ENCODE measurements around the gene RAB3IL1. TPM values are rescaled to one million over a fixed set of nuclear protein-coding genes. Genes with fewer than 3 reads are reported as not detected.
A peak's percentile ranks its signal among the peaks of the same experiment; 100 is the strongest.
"Not testable (repeated sequence)": the region's sequence is repeated elsewhere in the genome, so short reads cannot be mapped to it uniquely, and the experiment has no call there.

Gene RAB3IL1
- total and polyA plus RNA-seq, 11 donors, result 4.7 to 22.0 (median 7.5) TPM

- intact Hi-C loops (cut with DNase I), result loop anchor here in 1 of 10 donors (5.0 kb wide), 1 partner anchor 73 kb away; no protein-coding TSS in a partner anchor
- peaks cover 17 to 89% (median 62%) of the 10 kb centered on the region in 12 donors for H3K4me1 ChIP-seq
- WGBS, 4 donors, result 76 to 84% (median 83%) methylated on average over 4 to 7 of the region's 7 CpGs
- peak overlapping the region in 1 of 12 donors; percentile 22 for H3K27ac ChIP-seq
- ATAC-seq, result no peak
- DNase-seq, result no peak
- no peak overlapping the region for H3K4me3 ChIP-seq
- H3K36me3 ChIP-seq, result no peaks in the 10 kb centered on the region
- no peaks in the 10 kb centered on the region for H3K9me3 ChIP-seq
- TF ChIP-seq POLR2A (IDR thresholded peaks at IDR 0.05), result no peak
- H3K27me3 ChIP-seq, result no peaks in the 10 kb centered on the region
Observed at GRCh38 chr11:61885166-61885778, 32.1 kb downstream of the RAB3IL1 start.

- no peak overlapping the region for H3K4me3 ChIP-seq
- intact Hi-C loops (cut with DNase I), result no loop called here
- no peak for TF ChIP-seq POLR2A (IDR thresholded peaks at IDR 0.05)
- no peak for TF ChIP-seq CTCF (IDR thresholded peaks at IDR 0.05)
- H3K36me3 ChIP-seq, result peaks cover 0 to 13% (median 6%) of the 10 kb centered on the region in 9 donors
- WGBS, 4 donors, result 75 to 81% (median 77%) methylated on average over 5 of the region's 5 CpGs
- peak overlapping the region in 3 of 12 donors; percentile 3 to 30 (median 29) for H3K27ac ChIP-seq
- peaks cover 13 to 85% (median 56%) of the 10 kb centered on the region in 12 donors for H3K4me1 ChIP-seq
- no peaks in the 10 kb centered on the region for H3K27me3 ChIP-seq
- DNase-seq (no peak), ATAC-seq (no peak)
- no peaks in the 10 kb centered on the region for H3K9me3 ChIP-seq
Observed at GRCh38 chr11:61883947-61884346, 33.4 kb downstream of the RAB3IL1 start.

GRCh38 chr11:61883327-61883726 is 34.0 kb downstream of the RAB3IL1 start:
- no peak for TF ChIP-seq POLR2A (IDR thresholded peaks at IDR 0.05)
- TF ChIP-seq CTCF (IDR thresholded peaks at IDR 0.05), result no peak
- H3K27ac ChIP-seq, result peak overlapping the region in 3 of 12 donors; percentile 3 to 30 (median 29)
- 77 to 85% (median 83%) methylated on average over 10 of the region's 10 CpGs for WGBS, 4 donors

GRCh38 chr11:61882879-61883278 is 34.5 kb downstream of the RAB3IL1 start:
- DNase-seq, result no peak
- Histone ChIP-seq H3K27ac (peak overlapping the region in 2 of 12 donors; percentile 3 to 41), H3K27me3 (no peaks in the 10 kb centered on the region), H3K36me3 (peaks cover 0 to 24% (median 16%) of the 10 kb centered on the region in 9 donors), H3K9me3 (no peaks in the 10 kb centered on the region), H3K4me1 (peaks cover 10 to 80% (median 46%) of the 10 kb centered on the region in 12 donors), H3K4me3 (no peak overlapping the region)
- intact Hi-C loops (cut with DNase I), result no loop called here
- ATAC-seq, result no peak
- TF ChIP-seq POLR2A (IDR thresholded peaks at IDR 0.05) (no peak), CTCF (IDR thresholded peaks at IDR 0.05) (no peak)
- WGBS, 4 donors, result 80 to 86% (median 82%) methylated on average over 6 of the region's 6 CpGs

More at GRCh38 chr11:61883327-61883726, 34.0 kb downstream of the RAB3IL1 start:
- Histone ChIP-seq H3K27me3 (no peaks in the 10 kb centered on the region), H3K36me3 (peaks cover 0 to 19% (median 12%) of the 10 kb centered on the region in 9 donors), H3K4me1 (peaks cover 10 to 80% (median 50%) of the 10 kb centered on the region in 12 donors), H3K9me3 (no peaks in the 10 kb centered on the region), H3K4me3 (no peak overlapping the region)
- DNase-seq, result no peak
- no peak for ATAC-seq
- intact Hi-C loops (cut with DNase I), result no loop called here

- H3K27me3 ChIP-seq; H3K9me3 ChIP-seq; ATAC-seq; H3K4me3 ChIP-seq; DNase-seq; intact Hi-C loops (cut with DNase I): not testable (repeated sequence)
- WGBS, 4 donors, result 87 to 100% (median 93%) methylated on average over 3 of the region's 3 CpGs
- peak overlapping the region in 7 of 12 donors; percentile 36 to 73 (median 64) for H3K27ac ChIP-seq
- peaks cover 0 to 28% (median 17%) of the 10 kb centered on the region in 9 donors for H3K36me3 ChIP-seq
- H3K4me1 ChIP-seq, result peaks cover 3 to 76% (median 39%) of the 10 kb centered on the region in 12 donors
Observed at GRCh38 chr11:61882267-61882666, 35.1 kb downstream of the RAB3IL1 start.

Data from heart left ventricle (tissue), 16 donors.